Keratinocyte (primary cell): ENCODE data around the gene GLI3.

Source experiments
- CTCF ChIP-seq, 3 experiments: IDR thresholded peaks in 1 of 3; conservative IDR thresholded peaks in 1 of 3; optimal IDR thresholded peaks in 1 of 3; 2 replicates in 2 of 3; 3 replicates in 1 of 3; pipeline versions ENCODE3 to v1.5.1; 2011; ENCODE audit warnings: low read length in 3 of 3, mild to moderate bottlenecking in 3 of 3, moderate library complexity in 2 of 3, control low read depth in 1 of 3, inconsistent platforms in 1 of 3; ENCODE audit not compliant: insufficient read depth in 2 of 3; ENCODE audit errors: extremely low read depth in 1 of 3
- EZH2 ChIP-seq: IDR thresholded peaks from one replicate; pipeline ENCODE4 v1.6.1; 2012; ENCODE audit warnings: inconsistent platforms, mild to moderate bottlenecking, low read length, moderate library complexity

- no peak for TF ChIP-seq CTCF (optimal IDR thresholded peaks at IDR 0.05 in 1 of 3, IDR thresholded peaks at IDR 0.05 in 1 of 3, conservative IDR thresholded peaks at IDR 0.05 in 1 of 3; ENCODE audit: extremely low read depth in 1 of 3, insufficient read depth in 2 of 3, low read length in 3 of 3)
- no peak for TF ChIP-seq EZH2
Measured at GRCh38 chr7:42093349-42093905, 143.6 kb downstream of the GLI3 start.
